ENCODE results near the gene SESTD1. TPM values are rescaled to one million over a fixed set of nuclear protein-coding genes. Genes with fewer than 3 reads are reported as not detected.

SESTD1 gene
- total and polyA plus RNA-seq, 2 of the 4 experiments (the other 2 are of a cell fraction): 8.4 to 12.7 TPM

GRCh38 chr2:179250095-179250494 lies 14.5 kb downstream of the SESTD1 start:
- no peak overlapping the region for H3K18ac ChIP-seq (ENCODE audit: low read depth, low read length)
- no peak overlapping the region for H3K4ac ChIP-seq (ENCODE audit: low read depth, low read length)
- H3K23ac ChIP-seq (ENCODE audit: low read depth, low read length): no peak overlapping the region
- no peak overlapping the region for H3K56ac ChIP-seq (ENCODE audit: extremely low read depth, insufficient read depth, low read length)
- H3K36me3 ChIP-seq (ENCODE audit: control insufficient read depth, insufficient read depth, low read length): no peaks in the 10 kb centered on the region
- no peak overlapping the region for H4K5ac ChIP-seq (ENCODE audit: low read depth, low read length)
- H3K27ac ChIP-seq (ENCODE audit: insufficient read depth, low read length): no peak overlapping the region
- H3K9me3 ChIP-seq (ENCODE audit: control insufficient read depth, insufficient read depth, low read length): no peaks in the 10 kb centered on the region
- no peak overlapping the region for H3K14ac ChIP-seq (replicated peaks; ENCODE audit: low read depth, low read length)
- intact Hi-C loops (cut with micrococcal nuclease) (no loop called here), in situ Hi-C loops (cut with MboI; ENCODE audit: low sequenced_read_pairs) (no loop called here), dilution Hi-C loops (cut with HindIII; ENCODE audit: low sequenced_read_pairs, unreplicated experiment) (no loop called here)
- no peak overlapping the region for H3K4me2 ChIP-seq (ENCODE audit: low read depth, low read length)
- ChIA-PET CTCF (interaction anchor here (0.6 kb wide), 1 partner anchor 22 kb away, joined by 4 read pairs; no protein-coding TSS in a partner anchor), POLR2A (ENCODE audit: unreplicated experiment) (no interaction called here)
- no TSS peak for BruUV-seq (replicated peaks)
- no peak overlapping the region for H2AK9ac ChIP-seq (replicated peaks; ENCODE audit: low read depth, low read length, poor library complexity)
- no peak overlapping the region for H2BK15ac ChIP-seq (ENCODE audit: low read depth, low read length)
- H4K20me1 ChIP-seq (ENCODE audit: insufficient read depth, low read length): 0 out of 2 replicates have a peak, but pooled peaks cover 4% of the 10 kb centered on the region
- WGBS, 2 experiments (ENCODE audit: extremely low coverage in 2 of 2, insufficient read length in 1 of 2): 100% methylated on average over 1 of the region's 3 CpGs; no CpG with 5 or more reads in 1 of the 2 experiments
- H4K91ac ChIP-seq (ENCODE audit: insufficient read depth, low read depth, low read length): no peak overlapping the region
- H3K9ac ChIP-seq (ENCODE audit: low read depth, low read length): no peak overlapping the region
- no peaks in the 10 kb centered on the region for H3K4me1 ChIP-seq (ENCODE audit: control insufficient read depth, insufficient read depth, low read length)
- DNase-seq (no peak), ATAC-seq (ENCODE audit: low read depth) (no peak)
- no peak overlapping the region for H2BK5ac ChIP-seq (ENCODE audit: low read depth, low read length, poor library complexity, severe bottlenecking)
- no peak overlapping the region for H2AFZ ChIP-seq (replicated peaks; ENCODE audit: low read length, poor library complexity)
- H3K9me1 ChIP-seq (ENCODE audit: insufficient read depth, low read length): no peaks in the 10 kb centered on the region
- no peak overlapping the region for H2BK20ac ChIP-seq (ENCODE audit: low read depth, low read length)
- H2AK5ac ChIP-seq (ENCODE audit: low read depth, low read length): no peak overlapping the region
- TF ChIP-seq RFX5 (IDR thresholded peaks at IDR 0.05; ENCODE audit: low read depth, low read length) (no peak), MXI1 (IDR thresholded peaks at IDR 0.05; ENCODE audit: borderline replicate concordance, low read depth, low read length) (no peak), SMC3 (IDR thresholded peaks at IDR 0.05; ENCODE audit: low read depth, low read length) (no peak), RCOR1 (IDR thresholded peaks at IDR 0.05; ENCODE audit: insufficient replicate concordance, low read length) (no peak), MAZ (IDR thresholded peaks at IDR 0.05; ENCODE audit: borderline replicate concordance, low read depth, low read length) (no peak), CEBPB (IDR thresholded peaks at IDR 0.05; ENCODE audit: low read depth, low read length) (no peak), BHLHE40 (IDR thresholded peaks at IDR 0.05; ENCODE audit: low read depth, low read length) (no peak)
- TF ChIP-seq, protein P1, sequence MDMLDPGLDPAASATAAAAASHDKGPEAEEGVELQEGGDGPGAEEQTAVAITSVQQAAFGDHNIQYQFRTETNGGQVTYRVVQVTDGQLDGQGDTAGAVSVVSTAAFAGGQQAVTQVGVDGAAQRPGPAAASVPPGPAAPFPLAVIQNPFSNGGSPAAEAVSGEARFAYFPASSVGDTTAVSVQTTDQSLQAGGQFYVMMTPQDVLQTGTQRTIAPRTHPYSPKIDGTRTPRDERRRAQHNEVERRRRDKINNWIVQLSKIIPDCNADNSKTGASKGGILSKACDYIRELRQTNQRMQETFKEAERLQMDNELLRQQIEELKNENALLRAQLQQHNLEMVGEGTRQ (IDR thresholded peaks at IDR 0.05; ENCODE audit: low read depth, low read length): no peak
- TF ChIP-seq, protein P2, sequence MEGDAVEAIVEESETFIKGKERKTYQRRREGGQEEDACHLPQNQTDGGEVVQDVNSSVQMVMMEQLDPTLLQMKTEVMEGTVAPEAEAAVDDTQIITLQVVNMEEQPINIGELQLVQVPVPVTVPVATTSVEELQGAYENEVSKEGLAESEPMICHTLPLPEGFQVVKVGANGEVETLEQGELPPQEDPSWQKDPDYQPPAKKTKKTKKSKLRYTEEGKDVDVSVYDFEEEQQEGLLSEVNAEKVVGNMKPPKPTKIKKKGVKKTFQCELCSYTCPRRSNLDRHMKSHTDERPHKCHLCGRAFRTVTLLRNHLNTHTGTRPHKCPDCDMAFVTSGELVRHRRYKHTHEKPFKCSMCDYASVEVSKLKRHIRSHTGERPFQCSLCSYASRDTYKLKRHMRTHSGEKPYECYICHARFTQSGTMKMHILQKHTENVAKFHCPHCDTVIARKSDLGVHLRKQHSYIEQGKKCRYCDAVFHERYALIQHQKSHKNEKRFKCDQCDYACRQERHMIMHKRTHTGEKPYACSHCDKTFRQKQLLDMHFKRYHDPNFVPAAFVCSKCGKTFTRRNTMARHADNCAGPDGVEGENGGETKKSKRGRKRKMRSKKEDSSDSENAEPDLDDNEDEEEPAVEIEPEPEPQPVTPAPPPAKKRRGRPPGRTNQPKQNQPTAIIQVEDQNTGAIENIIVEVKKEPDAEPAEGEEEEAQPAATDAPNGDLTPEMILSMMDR (conservative IDR thresholded peaks at IDR 0.05; ENCODE audit: low read depth, low read length): no peak
- no peak overlapping the region for H3K4me3 ChIP-seq (ENCODE audit: insufficient read depth, low read depth, low read length)
- H3K27me3 ChIP-seq (ENCODE audit: control insufficient read depth, insufficient read depth, low read length): no peaks in the 10 kb centered on the region
- H3K79me1 ChIP-seq (ENCODE audit: low read depth in 1 of 2, low read length in 2 of 2): peaks cover 17 to 25% of the 10 kb centered on the region in 2 experiments
- no peak overlapping the region for H2BK120ac ChIP-seq (ENCODE audit: low read depth, low read length)
- H4K8ac ChIP-seq (ENCODE audit: low read depth in 2 of 2, low read length in 2 of 2): no peak overlapping the region
